Measurements from ENCODE around the gene CLMP.

Gene CLMP

GRCh38 chr11:123168241-123168640, 26.8 kb downstream of the CLMP start:
- CTCF ChIA-PET = interaction anchor here (0.6 to 4.1 kb wide), 5 partner anchors 7 to 409 kb away, joined by 3 to 35 read pairs (median 10); no protein-coding TSS in a partner anchor
- TF ChIP-seq ZFHX2 (tag by site-specific recombination; conservative IDR thresholded peaks at IDR 0.05) (no peak), YY2 (tag by site-specific recombination; IDR thresholded peaks at IDR 0.05) (no peak), ZNF24 (tag by site-specific recombination; IDR thresholded peaks at IDR 0.05) (no peak), ZNF629 (tag by site-specific recombination; IDR thresholded peaks at IDR 0.05) (no peak), ZNF621 (tag by site-specific recombination; IDR thresholded peaks at IDR 0.05) (no peak), ZNF280C (tag by site-specific recombination; IDR thresholded peaks at IDR 0.05) (no peak), ZBTB6 (tag by site-specific recombination; IDR thresholded peaks at IDR 0.05) (no peak), ZNF558 (tag by site-specific recombination; IDR thresholded peaks at IDR 0.05) (no peak), GLIS2 (tag by site-specific recombination; IDR thresholded peaks at IDR 0.05) (no peak), GLI2 (tag by site-specific recombination; IDR thresholded peaks at IDR 0.05; ENCODE audit: borderline replicate concordance, low read depth) (no peak), ZNF747 (tag by site-specific recombination; IDR thresholded peaks at IDR 0.05) (no peak), ZNF19 (tag by site-specific recombination; IDR thresholded peaks at IDR 0.05; ENCODE audit: low read depth) (no peak), ZNF121 (tag by site-specific recombination; IDR thresholded peaks at IDR 0.05) (no peak), ZNF146 (tag by site-specific recombination; IDR thresholded peaks at IDR 0.05) (no peak), ZSCAN5A (tag by site-specific recombination; IDR thresholded peaks at IDR 0.05) (no peak)
- TF ChIP-seq, protein P1, sequence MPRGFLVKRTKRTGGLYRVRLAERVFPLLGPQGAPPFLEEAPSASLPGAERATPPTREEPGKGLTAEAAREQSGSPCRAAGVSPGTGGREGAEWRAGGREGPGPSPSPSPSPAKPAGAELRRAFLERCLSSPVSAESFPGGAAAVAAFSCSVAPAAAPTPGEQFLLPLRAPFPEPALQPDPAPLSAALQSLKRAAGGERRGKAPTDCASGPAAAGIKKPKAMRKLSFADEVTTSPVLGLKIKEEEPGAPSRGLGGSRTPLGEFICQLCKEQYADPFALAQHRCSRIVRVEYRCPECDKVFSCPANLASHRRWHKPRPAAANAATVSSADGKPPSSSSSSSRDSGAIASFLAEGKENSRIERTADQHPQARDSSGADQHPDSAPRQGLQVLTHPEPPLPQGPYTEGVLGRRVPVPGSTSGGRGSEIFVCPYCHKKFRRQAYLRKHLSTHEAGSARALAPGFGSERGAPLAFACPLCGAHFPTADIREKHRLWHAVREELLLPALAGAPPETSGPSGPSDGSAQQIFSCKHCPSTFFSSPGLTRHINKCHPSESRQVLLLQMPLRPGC (tag by site-specific recombination; IDR thresholded peaks at IDR 0.05) = no peak
- TF ChIP-seq, protein P2, sequence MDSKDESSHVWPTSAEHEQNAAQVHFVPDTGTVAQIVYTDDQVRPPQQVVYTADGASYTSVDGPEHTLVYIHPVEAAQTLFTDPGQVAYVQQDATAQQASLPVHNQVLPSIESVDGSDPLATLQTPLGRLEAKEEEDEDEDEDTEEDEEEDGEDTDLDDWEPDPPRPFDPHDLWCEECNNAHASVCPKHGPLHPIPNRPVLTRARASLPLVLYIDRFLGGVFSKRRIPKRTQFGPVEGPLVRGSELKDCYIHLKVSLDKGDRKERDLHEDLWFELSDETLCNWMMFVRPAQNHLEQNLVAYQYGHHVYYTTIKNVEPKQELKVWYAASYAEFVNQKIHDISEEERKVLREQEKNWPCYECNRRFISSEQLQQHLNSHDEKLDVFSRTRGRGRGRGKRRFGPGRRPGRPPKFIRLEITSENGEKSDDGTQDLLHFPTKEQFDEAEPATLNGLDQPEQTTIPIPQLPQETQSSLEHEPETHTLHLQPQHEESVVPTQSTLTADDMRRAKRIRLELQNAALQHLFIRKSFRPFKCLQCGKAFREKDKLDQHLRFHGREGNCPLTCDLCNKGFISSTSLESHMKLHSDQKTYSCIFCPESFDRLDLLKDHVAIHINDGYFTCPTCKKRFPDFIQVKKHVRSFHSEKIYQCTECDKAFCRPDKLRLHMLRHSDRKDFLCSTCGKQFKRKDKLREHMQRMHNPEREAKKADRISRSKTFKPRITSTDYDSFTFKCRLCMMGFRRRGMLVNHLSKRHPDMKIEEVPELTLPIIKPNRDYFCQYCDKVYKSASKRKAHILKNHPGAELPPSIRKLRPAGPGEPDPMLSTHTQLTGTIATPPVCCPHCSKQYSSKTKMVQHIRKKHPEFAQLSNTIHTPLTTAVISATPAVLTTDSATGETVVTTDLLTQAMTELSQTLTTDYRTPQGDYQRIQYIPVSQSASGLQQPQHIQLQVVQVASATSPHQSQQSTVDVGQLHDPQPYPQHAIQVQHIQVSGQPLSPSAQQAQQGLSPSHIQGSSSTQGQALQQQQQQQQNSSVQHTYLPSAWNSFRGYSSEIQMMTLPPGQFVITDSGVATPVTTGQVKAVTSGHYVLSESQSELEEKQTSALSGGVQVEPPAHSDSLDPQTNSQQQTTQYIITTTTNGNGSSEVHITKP (tag by site-specific recombination; IDR thresholded peaks at IDR 0.05) = no peak
- H3K27ac ChIP-seq (ENCODE audit: extremely low read depth, low read depth, low read length) = no peak overlapping the region

More at GRCh38 chr11:123168241-123168640, 26.8 kb downstream of the CLMP start:
- POLR2A ChIA-PET = no interaction called here
- no peak overlapping the region for H3K4me3 ChIP-seq (ENCODE audit: low read depth, low read length)
- H3K4me1 ChIP-seq (ENCODE audit: control insufficient read depth, insufficient read depth, low read length) = no peaks in the 10 kb centered on the region
- no peaks in the 10 kb centered on the region for H3K9me3 ChIP-seq (ENCODE audit: control insufficient read depth, insufficient read depth, low read depth, low read length)
- H3K36me3 ChIP-seq (ENCODE audit: control insufficient read depth in 2 of 2, insufficient read depth in 1 of 2, low read length in 2 of 2) = no peaks in the 10 kb centered on the region
